ENCODE results near the gene FBXO47. TPM values are rescaled to one million over a fixed set of nuclear protein-coding genes. Genes with fewer than 3 reads are reported as not detected.
A peak's percentile ranks its signal among the peaks of the same experiment; 100 is the strongest.

Gene FBXO47
- total and polyA plus RNA-seq, 2 donors (not counting 1 experiment from before 2014, with no cell fraction given) = not detected

DNA sequence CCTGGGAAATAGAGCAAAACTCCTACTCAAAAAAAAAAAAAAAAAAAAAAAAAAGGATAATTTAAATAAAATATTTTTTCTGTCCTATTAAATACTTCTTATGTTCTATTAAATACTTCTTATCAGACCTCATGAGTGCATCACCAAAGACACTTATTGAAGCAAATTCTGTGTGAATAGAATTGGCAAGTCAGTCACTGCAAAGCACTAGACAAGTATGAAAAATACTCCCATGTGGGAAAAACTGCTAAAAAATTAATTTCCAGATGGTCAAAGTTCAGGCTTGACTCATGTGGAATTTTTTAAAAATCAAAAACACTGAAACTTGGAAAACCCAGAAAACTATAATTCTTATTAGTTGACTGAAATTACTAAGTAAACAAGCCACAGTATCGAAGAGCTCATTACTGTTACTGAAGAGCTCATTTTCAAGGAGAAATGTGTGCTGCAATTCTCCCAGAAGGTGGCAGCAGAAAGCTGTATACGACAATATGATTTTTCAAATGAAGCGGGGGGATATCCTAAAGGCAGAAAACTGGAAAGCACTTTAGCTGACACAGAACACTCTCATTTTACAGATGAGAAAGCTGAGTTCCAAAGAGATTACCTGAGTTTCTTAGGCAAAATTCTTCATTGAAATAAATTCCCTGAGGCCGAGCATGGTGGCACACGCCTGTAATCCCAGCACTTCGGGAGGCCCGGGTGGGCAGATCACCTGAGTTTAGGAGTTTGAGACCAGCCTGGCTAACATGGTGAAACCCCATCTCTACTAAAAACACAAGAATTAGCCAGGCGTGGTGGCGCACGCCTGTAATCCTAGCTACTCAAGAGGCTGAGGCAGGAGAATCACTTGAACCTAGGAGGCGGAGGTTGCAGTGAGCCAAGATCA lies 15.9 kb upstream of the FBXO47 start:
- no peaks in the 10 kb centered on the region for H3K9me3 Mint-ChIP-seq (ENCODE audit: insufficient read depth)
- H3K9ac ChIP-seq (ENCODE audit: low read length) = no peak overlapping the region
- H3K4me3 ChIP-seq (ENCODE audit: control extremely low read depth in 1 of 5, extremely low read depth in 1 of 5, insufficient read depth in 1 of 5, low read depth in 2 of 5, low read length in 4 of 5) = no peak overlapping the region
- H3K4me3 Mint-ChIP-seq = no peak overlapping the region
- H3K79me2 ChIP-seq (ENCODE audit: control insufficient read depth, insufficient read depth, low read length) = no peaks in the 10 kb centered on the region
- H3K36me3 ChIP-seq (replicated peaks in 1 of 2; ENCODE audit: control extremely low read depth in 1 of 2, control insufficient read depth in 1 of 2, extremely low read depth in 1 of 2, insufficient read depth in 2 of 2, low read length in 1 of 2) = no peaks in the 10 kb centered on the region
- TF ChIP-seq, protein P1, sequence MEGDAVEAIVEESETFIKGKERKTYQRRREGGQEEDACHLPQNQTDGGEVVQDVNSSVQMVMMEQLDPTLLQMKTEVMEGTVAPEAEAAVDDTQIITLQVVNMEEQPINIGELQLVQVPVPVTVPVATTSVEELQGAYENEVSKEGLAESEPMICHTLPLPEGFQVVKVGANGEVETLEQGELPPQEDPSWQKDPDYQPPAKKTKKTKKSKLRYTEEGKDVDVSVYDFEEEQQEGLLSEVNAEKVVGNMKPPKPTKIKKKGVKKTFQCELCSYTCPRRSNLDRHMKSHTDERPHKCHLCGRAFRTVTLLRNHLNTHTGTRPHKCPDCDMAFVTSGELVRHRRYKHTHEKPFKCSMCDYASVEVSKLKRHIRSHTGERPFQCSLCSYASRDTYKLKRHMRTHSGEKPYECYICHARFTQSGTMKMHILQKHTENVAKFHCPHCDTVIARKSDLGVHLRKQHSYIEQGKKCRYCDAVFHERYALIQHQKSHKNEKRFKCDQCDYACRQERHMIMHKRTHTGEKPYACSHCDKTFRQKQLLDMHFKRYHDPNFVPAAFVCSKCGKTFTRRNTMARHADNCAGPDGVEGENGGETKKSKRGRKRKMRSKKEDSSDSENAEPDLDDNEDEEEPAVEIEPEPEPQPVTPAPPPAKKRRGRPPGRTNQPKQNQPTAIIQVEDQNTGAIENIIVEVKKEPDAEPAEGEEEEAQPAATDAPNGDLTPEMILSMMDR (IDR thresholded peaks at IDR 0.05) = peak; percentile 82
- no peak for TF ChIP-seq EZH2 (IDR thresholded peaks at IDR 0.05; ENCODE audit: borderline replicate concordance, insufficient read depth, low read depth, low read length, poor library complexity, severe bottlenecking)
- WGBS (ENCODE audit: insufficient coverage) = 74% methylated on average over 10 of the region's 11 CpGs
- peak; percentile 24 for ATAC-seq (ENCODE audit: low read depth)
- CTCF ChIA-PET = interaction anchor here (0.6 to 7.2 kb wide), 52 partner anchors 9 to 425 kb away, joined by 3 to 259 read pairs (median 5); partner anchors contain the start of genes ARL5C, CWC25, FBXO47 and LASP1
- H2AFZ ChIP-seq (ENCODE audit: insufficient read depth, low read depth, low read length, poor library complexity, severe bottlenecking) = no peak overlapping the region
- POLR2A ChIA-PET = interaction anchor here (0.7 to 2.1 kb wide), 2 partner anchors 170 to 200 kb away, joined by 3 to 13 read pairs; no protein-coding TSS in a partner anchor
- H3K4me2 ChIP-seq (replicated peaks; ENCODE audit: low read depth, low read length, poor library complexity, severe bottlenecking) = no peak overlapping the region
- intact Hi-C loops (cut with micrococcal nuclease) = loop anchor here (1.0 kb wide), 4 partner anchors 170 to 261 kb away; no protein-coding TSS in a partner anchor
- peaks cover 0 to 3% (median 0%) of the 10 kb centered on the region in 4 experiments for H3K27me3 ChIP-seq (replicated peaks in 1 of 4; ENCODE audit: control extremely low read depth in 1 of 4, control insufficient read depth in 3 of 4, insufficient read depth in 4 of 4, low read length in 3 of 4)
- H4K20me1 ChIP-seq (ENCODE audit: control insufficient read depth, insufficient read depth, low read length, poor library complexity, severe bottlenecking) = no peaks in the 10 kb centered on the region
- H3K9me3 ChIP-seq (ENCODE audit: control extremely low read depth in 1 of 3, control insufficient read depth in 2 of 3, insufficient read depth in 1 of 3, low read length in 2 of 3) = no peaks in the 10 kb centered on the region
- no peak overlapping the region for H3K27ac ChIP-seq (ENCODE audit: low read length in 2 of 2)
- DNase-seq = peak; percentile 76
- peaks cover 2% of the 10 kb centered on the region for H3K4me1 Mint-ChIP-seq
- no peak overlapping the region for H3K27ac Mint-ChIP-seq
- H3K4me1 ChIP-seq (ENCODE audit: control insufficient read depth in 2 of 2, insufficient read depth in 2 of 2, low read length in 2 of 2) = no peaks in the 10 kb centered on the region
- H3K27me3 Mint-ChIP-seq = peaks cover 16% of the 10 kb centered on the region

DNA sequence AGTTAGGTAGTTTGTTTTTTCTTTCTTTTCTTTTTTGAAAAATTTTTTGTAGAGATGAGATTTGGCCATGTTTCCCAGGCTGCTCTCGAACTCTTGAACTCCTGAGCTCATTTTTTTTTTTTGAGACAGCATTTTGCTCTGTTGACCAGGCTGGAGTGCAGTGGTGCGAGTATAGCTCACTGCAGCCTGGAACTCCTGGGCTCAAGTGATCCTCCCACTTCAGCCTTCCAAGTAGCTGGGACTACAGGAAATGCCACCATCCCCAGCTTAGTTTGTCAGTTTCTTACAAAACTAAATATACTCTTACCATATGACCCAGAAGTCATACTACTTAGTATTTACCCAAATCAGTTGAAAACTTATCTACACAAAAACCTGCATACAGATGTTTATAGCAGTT lies 14.4 kb upstream of the FBXO47 start:
- CTCF ChIA-PET = interaction anchor here (0.8 to 7.2 kb wide), 8 partner anchors 9 to 260 kb away, joined by 3 to 259 read pairs (median 50); partner anchors contain the start of genes ARL5C, FBXO47 and PLXDC1
- intact Hi-C loops (cut with micrococcal nuclease) = no loop called here
- no peak for DNase-seq

More for the DNA sequence above, 14.4 kb upstream of the FBXO47 start:
- peaks cover 16% of the 10 kb centered on the region for H3K27me3 Mint-ChIP-seq
- 100% methylated on average over 1 of the region's 2 CpGs for WGBS (ENCODE audit: insufficient coverage)
- TF ChIP-seq, protein P1 (IDR thresholded peaks at IDR 0.05) = no peak
- TF ChIP-seq EZH2 (IDR thresholded peaks at IDR 0.05; ENCODE audit: borderline replicate concordance, insufficient read depth, low read depth, low read length, poor library complexity, severe bottlenecking) = no peak
- no peak overlapping the region for H3K9ac ChIP-seq (ENCODE audit: low read length)
- H3K4me3 Mint-ChIP-seq = no peak overlapping the region
- H4K20me1 ChIP-seq (ENCODE audit: control insufficient read depth, insufficient read depth, low read length, poor library complexity, severe bottlenecking) = no peaks in the 10 kb centered on the region
- no peaks in the 10 kb centered on the region for H3K4me1 ChIP-seq (ENCODE audit: control insufficient read depth in 2 of 2, insufficient read depth in 2 of 2, low read length in 2 of 2)
- POLR2A ChIA-PET = no interaction called here
- H3K9me3 ChIP-seq (ENCODE audit: control extremely low read depth in 1 of 3, control insufficient read depth in 2 of 3, insufficient read depth in 1 of 3, low read length in 2 of 3) = no peaks in the 10 kb centered on the region
- no peak for ATAC-seq (ENCODE audit: low read depth)
- peaks cover 2% of the 10 kb centered on the region for H3K4me1 Mint-ChIP-seq
- H3K9me3 Mint-ChIP-seq (ENCODE audit: insufficient read depth) = no peaks in the 10 kb centered on the region
- peaks cover 0 to 3% (median 0%) of the 10 kb centered on the region in 4 experiments for H3K27me3 ChIP-seq (replicated peaks in 1 of 4; ENCODE audit: control extremely low read depth in 1 of 4, control insufficient read depth in 3 of 4, insufficient read depth in 4 of 4, low read length in 3 of 4)
- H3K4me3 ChIP-seq (ENCODE audit: control extremely low read depth in 1 of 5, extremely low read depth in 1 of 5, insufficient read depth in 1 of 5, low read depth in 2 of 5, low read length in 4 of 5) = no peak overlapping the region
- H3K36me3 ChIP-seq (replicated peaks in 1 of 2; ENCODE audit: control extremely low read depth in 1 of 2, control insufficient read depth in 1 of 2, extremely low read depth in 1 of 2, insufficient read depth in 2 of 2, low read length in 1 of 2) = no peaks in the 10 kb centered on the region
- no peak overlapping the region for H2AFZ ChIP-seq (ENCODE audit: insufficient read depth, low read depth, low read length, poor library complexity, severe bottlenecking)
- no peaks in the 10 kb centered on the region for H3K79me2 ChIP-seq (ENCODE audit: control insufficient read depth, insufficient read depth, low read length)
- H3K27ac Mint-ChIP-seq = no peak overlapping the region
- H3K4me2 ChIP-seq (replicated peaks; ENCODE audit: low read depth, low read length, poor library complexity, severe bottlenecking) = no peak overlapping the region
- no peak overlapping the region for H3K27ac ChIP-seq (ENCODE audit: low read length in 2 of 2)
